Vagina (tissue), 2 donors: Measurements from ENCODE around the gene PTPRG. TPM values are rescaled to one million over a fixed set of nuclear protein-coding genes. Genes with fewer than 3 reads are reported as not detected.

Experiments
- DNase-seq, 2 donors: peaks; one replicate each; pipeline ENCODE4 v3.0.0-alpha.2; 2017; ENCODE audit errors: extremely low spot score in 2 of 2
- H3K27ac ChIP-seq: fragments of 200-600 bp; sonication (generic); one replicate; pipeline ENCODE4 v1.5.1; 2019
- H3K27me3 ChIP-seq: fragments of 200-600 bp; sonication (generic); one replicate; pipeline ENCODE4 v1.5.1; 2019
- H3K36me3 ChIP-seq, 2 donors: fragments of 200-600 bp; sonication (generic); one replicate each; pipeline ENCODE4 v1.5.1; 2017 to 2019
- H3K4me1 ChIP-seq: fragments of 200-600 bp; sonication (generic); one replicate; pipeline ENCODE4 v1.5.1; 2019
- H3K4me3 ChIP-seq, 2 donors: fragments of 200-600 bp; sonication (generic); 1 replicate in 1 of 2; 2 replicates in 1 of 2; pipeline ENCODE4 v1.5.1; 2016 to 2019
- H3K9me3 ChIP-seq: fragments of 200-600 bp; sonication (generic); one replicate; pipeline ENCODE4 v1.5.1; 2019
- POLR2A ChIP-seq, 2 donors: fragments of 450-650 bp; IDR thresholded peaks; one replicate each; pipeline ENCODE4 v1.6.1; 2017; ENCODE audit warnings: antibody characterized with exemption in 2 of 2, mild to moderate bottlenecking in 2 of 2, moderate library complexity in 2 of 2
- POLR2AphosphoS5 ChIP-seq, 2 donors: sonication (generic); formaldehyde crosslinking; IDR thresholded peaks; one replicate each; pipeline ENCODE4 v1.9.0; 2017; ENCODE audit warnings: antibody characterized with exemption in 2 of 2, mild to moderate bottlenecking in 2 of 2, low read depth in 1 of 2; ENCODE audit not compliant: insufficient read depth in 1 of 2
- intact Hi-C: fragments of 100-400 bp; cut with DNase I; formaldehyde crosslinking; loops from one replicate; pipeline ENCODE4 v1.15.1; 2023
- total RNA-seq: library from RNA; depleted of rRNA; stranded (reverse); fragments of >200 nt; gene quantifications from one replicate; pipeline ENCODE4 v1.2.3, GENCODE V29; 2016
- TF ChIP-seq, protein P1 (sequence below), 3 experiments: fragments of 450-650 bp in 2 of 3; fragments of 200-600 bp in 1 of 3; sonication (generic) in 1 of 3; IDR thresholded peaks; one replicate each; pipeline ENCODE4 v1.5.1; 2017 to 2019; ENCODE audit warnings: antibody characterized with exemption in 3 of 3, mild to moderate bottlenecking in 2 of 3, moderate library complexity in 2 of 3

PTPRG gene
- total RNA-seq, 1 donor from 2014 or later = 47.6 TPM

DNA sequence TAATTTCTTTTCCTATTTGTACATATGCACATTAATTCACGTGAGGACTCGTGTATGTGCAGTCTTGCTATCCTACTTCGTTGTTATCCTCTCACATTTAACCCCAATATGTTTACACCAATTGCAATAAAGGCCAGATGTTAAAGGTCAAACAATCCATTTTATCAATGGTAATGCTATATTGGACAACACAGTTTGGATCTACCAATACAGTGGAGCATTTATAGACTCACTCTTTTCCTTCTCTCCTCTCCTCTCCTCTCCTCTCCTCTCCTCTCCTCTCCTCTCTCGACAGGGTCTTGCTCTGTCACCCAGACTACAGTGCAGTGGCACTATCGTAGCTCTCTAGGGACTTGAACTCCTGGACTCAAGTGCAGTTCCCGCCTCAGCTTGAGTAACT is 324.0 kb downstream of the PTPRG start:
- no peak overlapping the region for H3K27ac ChIP-seq

DNA sequence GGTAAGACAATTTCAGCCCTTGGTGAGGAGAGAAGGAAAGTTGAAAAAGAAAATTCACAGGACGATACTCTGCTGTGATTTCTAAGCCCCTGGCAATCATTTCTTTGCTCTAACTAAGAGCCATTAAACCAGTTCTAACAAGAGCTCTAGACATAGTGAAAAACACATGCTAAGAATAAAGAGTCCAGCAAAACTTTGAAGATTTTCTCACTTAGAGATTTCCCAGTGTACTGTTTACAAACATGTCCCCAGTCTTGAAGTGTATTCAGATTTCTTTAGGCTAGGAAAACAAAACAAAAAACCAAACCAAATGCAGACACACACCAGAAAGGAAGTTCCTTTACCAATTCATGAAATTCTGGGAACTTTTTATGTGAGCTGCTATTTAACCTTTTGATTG is 325.8 kb downstream of the PTPRG start:
- no peak overlapping the region for H3K4me3 ChIP-seq
- DNase-seq = no peak
- intact Hi-C loops = no loop called here
- H3K27ac ChIP-seq = no peak overlapping the region
- H3K27me3 ChIP-seq = no peaks in the 10 kb centered on the region
- H3K4me1 ChIP-seq = peaks cover 7% of the 10 kb centered on the region
- H3K36me3 ChIP-seq = no peaks in the 10 kb centered on the region
- H3K9me3 ChIP-seq = no peaks in the 10 kb centered on the region
- TF ChIP-seq POLR2AphosphoS5 (IDR thresholded peaks at IDR 0.05; ENCODE audit: insufficient read depth in 1 of 2, low read depth in 1 of 2) (no peak), POLR2A (IDR thresholded peaks at IDR 0.05) (no peak)
- TF ChIP-seq, protein P1, sequence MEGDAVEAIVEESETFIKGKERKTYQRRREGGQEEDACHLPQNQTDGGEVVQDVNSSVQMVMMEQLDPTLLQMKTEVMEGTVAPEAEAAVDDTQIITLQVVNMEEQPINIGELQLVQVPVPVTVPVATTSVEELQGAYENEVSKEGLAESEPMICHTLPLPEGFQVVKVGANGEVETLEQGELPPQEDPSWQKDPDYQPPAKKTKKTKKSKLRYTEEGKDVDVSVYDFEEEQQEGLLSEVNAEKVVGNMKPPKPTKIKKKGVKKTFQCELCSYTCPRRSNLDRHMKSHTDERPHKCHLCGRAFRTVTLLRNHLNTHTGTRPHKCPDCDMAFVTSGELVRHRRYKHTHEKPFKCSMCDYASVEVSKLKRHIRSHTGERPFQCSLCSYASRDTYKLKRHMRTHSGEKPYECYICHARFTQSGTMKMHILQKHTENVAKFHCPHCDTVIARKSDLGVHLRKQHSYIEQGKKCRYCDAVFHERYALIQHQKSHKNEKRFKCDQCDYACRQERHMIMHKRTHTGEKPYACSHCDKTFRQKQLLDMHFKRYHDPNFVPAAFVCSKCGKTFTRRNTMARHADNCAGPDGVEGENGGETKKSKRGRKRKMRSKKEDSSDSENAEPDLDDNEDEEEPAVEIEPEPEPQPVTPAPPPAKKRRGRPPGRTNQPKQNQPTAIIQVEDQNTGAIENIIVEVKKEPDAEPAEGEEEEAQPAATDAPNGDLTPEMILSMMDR (IDR thresholded peaks at IDR 0.05) = no peak

More for the DNA sequence above, 324.0 kb downstream of the PTPRG start:
- no peak for DNase-seq
- Histone ChIP-seq H3K36me3 (no peaks in the 10 kb centered on the region), H3K4me1 (peaks cover 7% of the 10 kb centered on the region), H3K27me3 (no peaks in the 10 kb centered on the region), H3K9me3 (no peaks in the 10 kb centered on the region), H3K4me3 (no peak overlapping the region)
- intact Hi-C loops = no loop called here
- TF ChIP-seq, protein P1 (IDR thresholded peaks at IDR 0.05) = no peak
- no peak for TF ChIP-seq POLR2A (IDR thresholded peaks at IDR 0.05)
- TF ChIP-seq POLR2AphosphoS5 (IDR thresholded peaks at IDR 0.05; ENCODE audit: insufficient read depth in 1 of 2, low read depth in 1 of 2) = no peak

- Histone ChIP-seq H3K27me3 (no peaks in the 10 kb centered on the region), H3K9me3 (no peaks in the 10 kb centered on the region), H3K36me3 (no peaks in the 10 kb centered on the region), H3K4me3 (no peak overlapping the region), H3K4me1 (peaks cover 7% of the 10 kb centered on the region), H3K27ac (no peak overlapping the region)
- intact Hi-C loops = no loop called here
- TF ChIP-seq POLR2A (IDR thresholded peaks at IDR 0.05) (no peak), POLR2AphosphoS5 (IDR thresholded peaks at IDR 0.05; ENCODE audit: insufficient read depth in 1 of 2, low read depth in 1 of 2) (no peak)
- TF ChIP-seq, protein P1 (IDR thresholded peaks at IDR 0.05) = no peak
- DNase-seq = no peak
Measured at GRCh38 chr3:61889259-61889658, 327.9 kb downstream of the PTPRG start.

DNA sequence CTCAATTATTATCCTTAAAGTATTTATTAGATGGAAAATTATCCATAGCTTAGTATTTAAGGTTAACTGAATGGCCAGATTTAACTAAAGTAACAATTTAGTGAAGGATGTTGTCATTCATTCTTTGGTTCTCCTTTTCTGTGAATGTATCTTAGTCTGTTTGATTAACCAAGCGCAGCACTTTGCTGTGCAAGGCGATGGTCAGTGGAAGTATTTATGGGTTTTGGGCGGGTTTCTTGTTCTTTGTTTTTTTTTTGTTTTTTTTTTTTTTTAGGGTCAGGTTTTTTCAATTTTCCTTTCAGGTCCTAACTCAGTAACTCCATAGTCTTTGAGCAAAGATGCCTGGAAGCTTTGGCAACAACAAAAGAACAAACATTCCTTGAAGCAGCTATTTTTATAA is 328.8 kb downstream of the PTPRG start:
- no peaks in the 10 kb centered on the region for H3K9me3 ChIP-seq
- no peaks in the 10 kb centered on the region for H3K36me3 ChIP-seq
- peaks cover 15% of the 10 kb centered on the region for H3K4me1 ChIP-seq
- no peak overlapping the region for H3K27ac ChIP-seq
- intact Hi-C loops = no loop called here
- no peaks in the 10 kb centered on the region for H3K27me3 ChIP-seq
- H3K4me3 ChIP-seq = no peak overlapping the region
- no peak for DNase-seq
- TF ChIP-seq, protein P1 (IDR thresholded peaks at IDR 0.05) = no peak
- no peak for TF ChIP-seq POLR2A (IDR thresholded peaks at IDR 0.05)
- no peak for TF ChIP-seq POLR2AphosphoS5 (IDR thresholded peaks at IDR 0.05; ENCODE audit: insufficient read depth in 1 of 2, low read depth in 1 of 2)

DNA sequence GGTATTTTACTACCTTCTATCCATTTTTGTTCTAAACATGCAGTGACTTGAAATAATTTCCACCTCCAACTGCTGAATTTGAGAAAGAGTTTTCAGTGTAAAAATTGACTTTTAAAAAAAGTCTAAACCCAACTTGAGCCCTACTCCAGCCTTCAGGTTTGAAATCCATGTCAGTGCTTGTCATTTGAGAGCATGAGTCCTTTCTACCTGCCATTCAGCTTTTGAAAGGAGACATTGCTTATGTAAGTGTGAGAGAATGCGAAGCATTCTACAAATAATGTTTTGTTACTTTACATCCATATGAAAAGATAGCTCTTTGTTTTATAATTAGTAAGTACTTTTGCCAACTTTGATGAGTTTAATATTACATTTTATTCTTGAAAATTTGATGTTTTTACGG is 329.2 kb downstream of the PTPRG start:
- DNase-seq = no peak
- H3K36me3 ChIP-seq = no peaks in the 10 kb centered on the region
- intact Hi-C loops = no loop called here
- H3K4me3 ChIP-seq = no peak overlapping the region
- H3K4me1 ChIP-seq = peaks cover 19% of the 10 kb centered on the region
- TF ChIP-seq POLR2A (IDR thresholded peaks at IDR 0.05) (no peak), POLR2AphosphoS5 (IDR thresholded peaks at IDR 0.05; ENCODE audit: insufficient read depth in 1 of 2, low read depth in 1 of 2) (no peak)
- TF ChIP-seq, protein P1 (IDR thresholded peaks at IDR 0.05) = no peak
- no peak overlapping the region for H3K27ac ChIP-seq
- no peaks in the 10 kb centered on the region for H3K9me3 ChIP-seq
- no peaks in the 10 kb centered on the region for H3K27me3 ChIP-seq
